Upper lobe of left lung (tissue), 6 donors: ENCODE measurements around the gene P2RY13. TPM values are rescaled to one million over a fixed set of nuclear protein-coding genes. Genes with fewer than 3 reads are reported as not detected.

Experiments used
- ATAC-seq, 2 donors: fragments of 200-7000 bp; cut with Tn5 transposase; one replicate each; pipeline ENCODE4 v1.9.1; 2022; ENCODE audit warnings: mild to moderate bottlenecking in 2 of 2, moderate library complexity in 2 of 2; ENCODE audit not compliant: low FRiP score in 2 of 2
- DNase-seq, 2 donors: peaks; one replicate each; pipeline ENCODE4 v3.0.0-alpha.2; 2019 to 2020
- H3K27ac ChIP-seq, 4 donors: fragments of 200-600 bp; sonication (generic); one replicate each; pipeline ENCODE4 v1.5.1; 2016 to 2019
- H3K27me3 ChIP-seq, 4 donors: fragments of 200-600 bp; sonication (generic); one replicate each; pipeline ENCODE4 v1.5.1; 2017 to 2019
- H3K36me3 ChIP-seq, 4 donors: fragments of 200-600 bp; sonication (generic); one replicate each; pipeline ENCODE4 v1.5.1; 2016 to 2019
- H3K4me1 ChIP-seq, 4 donors: fragments of 200-600 bp; sonication (generic); one replicate each; pipeline ENCODE4 v1.5.1; 2018 to 2019
- H3K4me3 ChIP-seq, 4 donors: fragments of 200-600 bp; sonication (generic); one replicate each; pipeline ENCODE4 v1.5.1; 2017 to 2019; ENCODE audit warnings: mild to moderate bottlenecking in 2 of 4, moderate library complexity in 1 of 4
- H3K9me3 ChIP-seq, 4 donors: fragments of 200-600 bp; sonication (generic); one replicate each; pipeline ENCODE4 v1.5.1; 2018 to 2019
- EP300 ChIP-seq, 4 donors: sonication (generic); formaldehyde crosslinking; IDR thresholded peaks; one replicate each; pipeline ENCODE4 v1.5.1; 2017; ENCODE audit warnings: antibody characterized with exemption in 4 of 4, control low read depth in 2 of 4
- POLR2A ChIP-seq, 4 donors: fragments of 450-650 bp; IDR thresholded peaks; one replicate each; pipeline ENCODE4 v1.5.1; 2016 to 2017; ENCODE audit warnings: antibody characterized with exemption in 4 of 4, mild to moderate bottlenecking in 2 of 4
- POLR2AphosphoS5 ChIP-seq, 2 donors: sonication (generic); formaldehyde crosslinking; IDR thresholded peaks; one replicate each; pipeline ENCODE4 v1.5.1; 2017; ENCODE audit warnings: antibody characterized with exemption in 2 of 2
- WGBS, 2 donors: methylation state at CpG; one replicate each; pipeline ENCODE4 v1.1.5; 2017 to 2018; 5-methylcytosine and 5-hydroxymethylcytosine counted together
- total RNA-seq, 6 donors: library from RNA; depleted of rRNA in 4 of 6; stranded (reverse); fragments of >200 nt in 4 of 6; gene quantifications; one replicate each; pipeline versions ENCODE4 v1.1.0 to v1.2.1, GENCODE V29; 2016 to 2021
- TF ChIP-seq, protein P1 (sequence below), 6 experiments: fragments of 450-650 bp in 4 of 6; fragments of 200-600 bp in 2 of 6; sonication (generic) in 2 of 6; IDR thresholded peaks; one replicate each; pipeline ENCODE4 v1.5.1; 2016 to 2019; ENCODE audit warnings: antibody characterized with exemption in 6 of 6
- donor health status: DM: no; HTN: no; CAD: no; lungs with moderate emphysema.
- donor health status: DM: no; HTN: yes; CAD: no; lungs with severe emphysema.

P2RY13 gene
- total RNA-seq, 6 donors from 2014 or later = 0.67 to 13.4 (median 3.2) TPM

DNA sequence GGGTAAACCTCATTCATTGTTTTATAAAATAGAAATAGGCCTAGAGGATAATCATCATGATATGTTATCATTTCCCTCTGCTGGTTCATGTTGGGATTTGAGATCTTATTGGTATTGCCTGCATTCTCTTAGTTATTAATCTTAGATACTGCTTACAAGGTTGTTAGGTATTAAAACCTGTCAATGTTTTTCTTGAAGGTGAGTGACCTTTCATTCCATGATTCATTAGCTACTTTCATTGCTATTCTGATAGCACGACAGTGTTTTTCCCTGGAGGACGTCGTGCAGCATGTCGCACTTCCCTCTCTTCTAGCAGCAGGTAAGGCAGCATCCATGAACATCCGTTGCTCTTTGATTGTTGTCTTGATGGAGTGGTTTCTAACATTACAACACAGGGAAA is 38.1 kb upstream of the P2RY13 start:
- Histone ChIP-seq H3K27ac (no peak overlapping the region), H3K4me1 (peaks cover 0 to 8% (median 1%) of the 10 kb centered on the region in 4 donors), H3K4me3 (no peak overlapping the region), H3K36me3 (no peaks in the 10 kb centered on the region), H3K9me3 (no peaks in the 10 kb centered on the region), H3K27me3 (no peaks in the 10 kb centered on the region)
- WGBS, 2 donors = 73 to 84% methylated on average over 5 of the region's 5 CpGs
- TF ChIP-seq POLR2AphosphoS5 (IDR thresholded peaks at IDR 0.05) (no peak), EP300 (IDR thresholded peaks at IDR 0.05) (no peak), POLR2A (IDR thresholded peaks at IDR 0.05) (no peak)
- TF ChIP-seq, protein P1, sequence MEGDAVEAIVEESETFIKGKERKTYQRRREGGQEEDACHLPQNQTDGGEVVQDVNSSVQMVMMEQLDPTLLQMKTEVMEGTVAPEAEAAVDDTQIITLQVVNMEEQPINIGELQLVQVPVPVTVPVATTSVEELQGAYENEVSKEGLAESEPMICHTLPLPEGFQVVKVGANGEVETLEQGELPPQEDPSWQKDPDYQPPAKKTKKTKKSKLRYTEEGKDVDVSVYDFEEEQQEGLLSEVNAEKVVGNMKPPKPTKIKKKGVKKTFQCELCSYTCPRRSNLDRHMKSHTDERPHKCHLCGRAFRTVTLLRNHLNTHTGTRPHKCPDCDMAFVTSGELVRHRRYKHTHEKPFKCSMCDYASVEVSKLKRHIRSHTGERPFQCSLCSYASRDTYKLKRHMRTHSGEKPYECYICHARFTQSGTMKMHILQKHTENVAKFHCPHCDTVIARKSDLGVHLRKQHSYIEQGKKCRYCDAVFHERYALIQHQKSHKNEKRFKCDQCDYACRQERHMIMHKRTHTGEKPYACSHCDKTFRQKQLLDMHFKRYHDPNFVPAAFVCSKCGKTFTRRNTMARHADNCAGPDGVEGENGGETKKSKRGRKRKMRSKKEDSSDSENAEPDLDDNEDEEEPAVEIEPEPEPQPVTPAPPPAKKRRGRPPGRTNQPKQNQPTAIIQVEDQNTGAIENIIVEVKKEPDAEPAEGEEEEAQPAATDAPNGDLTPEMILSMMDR (IDR thresholded peaks at IDR 0.05) = no peak
- DNase-seq (no peak), ATAC-seq (no peak)

DNA sequence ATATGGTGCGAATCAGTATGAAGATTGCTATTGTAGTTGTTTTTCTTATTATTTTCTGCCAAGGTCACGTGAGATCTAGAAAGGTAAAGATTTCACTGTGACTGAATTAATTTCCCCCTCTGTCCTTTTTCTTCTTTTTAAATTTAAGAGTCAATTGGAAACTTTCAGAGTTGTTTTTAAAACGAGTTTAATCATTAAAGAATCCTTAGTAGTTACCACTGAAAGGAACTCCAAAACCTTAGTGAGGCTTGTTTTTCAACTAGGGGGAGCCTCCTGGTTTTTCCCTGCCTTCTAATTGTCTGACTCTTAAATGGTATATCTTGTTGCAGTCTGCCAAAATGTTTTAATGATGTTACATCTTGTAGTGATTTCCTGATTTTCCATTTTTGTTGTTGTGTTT is 37.6 kb upstream of the P2RY13 start:
- H3K9me3 ChIP-seq = no peaks in the 10 kb centered on the region
- DNase-seq = no peak
- no peak overlapping the region for H3K4me3 ChIP-seq
- H3K36me3 ChIP-seq = no peaks in the 10 kb centered on the region
- ATAC-seq = no peak
- H3K4me1 ChIP-seq = peaks cover 0 to 10% (median 3%) of the 10 kb centered on the region in 4 donors
- no peak overlapping the region for H3K27ac ChIP-seq
- WGBS, 2 donors = 72 to 76% methylated on average over 3 of the region's 3 CpGs
- no peaks in the 10 kb centered on the region for H3K27me3 ChIP-seq
- TF ChIP-seq POLR2A (IDR thresholded peaks at IDR 0.05) (no peak), POLR2AphosphoS5 (IDR thresholded peaks at IDR 0.05) (no peak), EP300 (IDR thresholded peaks at IDR 0.05) (no peak)
- TF ChIP-seq, protein P1 (IDR thresholded peaks at IDR 0.05) = no peak

DNA sequence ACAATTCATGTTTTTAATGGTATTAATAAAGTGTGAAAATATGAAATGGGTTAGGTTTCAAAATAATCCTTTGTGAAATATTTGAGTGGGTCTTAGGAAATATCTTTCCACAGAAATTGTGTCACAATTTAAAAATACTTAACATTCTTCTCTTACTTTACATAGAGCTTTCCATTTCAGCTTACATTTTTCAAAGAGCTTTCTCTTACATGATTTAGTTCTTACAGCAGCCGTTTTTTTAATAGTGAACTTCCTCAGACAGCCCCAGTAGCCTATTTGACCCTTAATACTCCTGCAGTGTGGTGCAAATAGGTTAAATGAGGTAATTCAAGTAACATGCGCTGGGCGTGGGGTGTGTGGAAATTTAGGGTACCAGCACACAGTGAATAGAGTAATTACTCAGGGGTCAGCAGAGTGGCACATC is 33.4 kb upstream of the P2RY13 start:
- DNase-seq (peak in 1 of 2 donors; percentile 36), ATAC-seq (peak; percentile 40 to 42)
- TF ChIP-seq POLR2A (IDR thresholded peaks at IDR 0.05) (no peak), EP300 (IDR thresholded peaks at IDR 0.05) (no peak), POLR2AphosphoS5 (IDR thresholded peaks at IDR 0.05) (no peak)
- TF ChIP-seq, protein P1 (IDR thresholded peaks at IDR 0.05) = no peak
- Histone ChIP-seq H3K36me3 (no peaks in the 10 kb centered on the region), H3K27me3 (no peaks in the 10 kb centered on the region), H3K27ac (peak overlapping the region in 1 of 4 donors; percentile 32), H3K4me1 (peaks cover 0 to 10% (median 3%) of the 10 kb centered on the region in 4 donors), H3K9me3 (no peaks in the 10 kb centered on the region), H3K4me3 (no peak overlapping the region)
- WGBS, 2 donors = 34 to 51% methylated on average over 3 of the region's 3 CpGs

DNA sequence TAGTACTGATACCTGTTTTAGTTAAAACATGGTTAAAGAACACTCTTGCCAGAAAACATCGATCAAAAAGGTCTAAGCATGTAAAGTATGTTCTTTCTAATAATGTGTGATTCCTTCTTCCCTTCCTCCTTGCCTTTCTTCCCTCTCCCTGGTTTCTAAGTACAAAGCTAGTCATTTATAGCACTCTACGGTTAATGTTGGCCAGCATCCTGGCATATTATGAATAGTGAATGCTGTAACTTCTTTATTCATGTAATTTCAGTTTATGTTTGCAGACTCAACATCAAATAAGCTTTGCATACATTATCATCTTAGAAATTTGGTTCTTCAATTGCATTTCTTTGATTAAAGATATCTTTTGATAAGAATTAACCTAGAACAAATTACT is 28.1 kb upstream of the P2RY13 start:
- Histone ChIP-seq H3K36me3 (no peaks in the 10 kb centered on the region), H3K4me1 (peaks cover 0 to 5% (median 2%) of the 10 kb centered on the region in 4 donors), H3K4me3 (no peak overlapping the region), H3K27me3 (no peaks in the 10 kb centered on the region), H3K27ac (no peak overlapping the region), H3K9me3 (no peaks in the 10 kb centered on the region)
- ATAC-seq = no peak
- 57 to 61% methylated on average over 2 of the region's 2 CpGs for WGBS, 2 donors
- DNase-seq = no peak
- TF ChIP-seq POLR2AphosphoS5 (IDR thresholded peaks at IDR 0.05) (no peak), POLR2A (IDR thresholded peaks at IDR 0.05) (no peak), EP300 (IDR thresholded peaks at IDR 0.05) (no peak)
- TF ChIP-seq, protein P1 (IDR thresholded peaks at IDR 0.05) = no peak

DNA sequence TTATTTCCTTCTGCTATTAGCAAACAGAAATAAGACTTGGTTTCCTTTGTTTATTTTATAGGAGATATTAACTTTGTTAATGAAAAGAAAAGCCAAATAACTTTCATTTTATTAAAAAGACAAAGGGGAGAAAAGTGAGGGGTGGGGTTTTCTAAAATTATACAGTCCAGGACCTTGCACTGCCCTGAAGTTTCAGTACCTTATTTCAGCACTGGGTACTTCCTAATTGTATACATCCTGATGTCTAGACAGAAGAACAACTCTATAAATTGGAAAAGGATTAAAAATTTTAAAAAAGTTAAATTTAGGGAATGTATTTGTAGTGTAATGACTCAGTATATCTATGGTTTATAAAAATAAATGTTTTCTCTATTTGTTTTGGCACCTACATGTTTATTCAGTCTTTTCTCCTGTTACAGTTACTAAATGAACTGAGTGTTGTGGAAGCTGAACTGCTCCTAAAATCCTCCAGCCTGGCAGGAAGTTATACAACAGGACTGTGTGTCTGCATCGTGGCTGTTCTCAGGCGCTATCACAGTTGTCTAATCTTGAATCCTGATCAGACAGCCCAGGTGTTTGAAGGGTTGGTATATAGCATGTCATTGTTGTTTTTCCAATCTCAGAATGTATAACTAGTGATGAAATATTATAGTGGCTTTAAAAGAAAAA is 27.6 kb upstream of the P2RY13 start:
- ATAC-seq (peak in 1 of 2 donors; percentile 39), DNase-seq (no peak)
- Histone ChIP-seq H3K27me3 (no peaks in the 10 kb centered on the region), H3K36me3 (no peaks in the 10 kb centered on the region), H3K4me1 (peaks cover 0 to 4% (median 0%) of the 10 kb centered on the region in 4 donors), H3K9me3 (no peaks in the 10 kb centered on the region), H3K27ac (no peak overlapping the region), H3K4me3 (no peak overlapping the region)
- WGBS, 2 donors = 23 to 37% methylated on average over 2 of the region's 2 CpGs
- TF ChIP-seq POLR2A (IDR thresholded peaks at IDR 0.05) = no peak
- TF ChIP-seq, protein P1 (IDR thresholded peaks at IDR 0.05) = no peak
- no peak for TF ChIP-seq EP300 (IDR thresholded peaks at IDR 0.05)
- no peak for TF ChIP-seq POLR2AphosphoS5 (IDR thresholded peaks at IDR 0.05)
